Esophagus squamous epithelium (tissue), 5 donors: ENCODE results near the gene IL1RL2. TPM values are rescaled to one million over a fixed set of nuclear protein-coding genes. Genes with fewer than 3 reads are reported as not detected.
A peak's percentile ranks its signal among the peaks of the same experiment; 100 is the strongest.

Source experiments
- DNase-seq: peaks from one replicate; lab custom pipeline; 2025; lab: John Stamatoyannopoulos, UW
- H3K27ac ChIP-seq, 4 donors: fragments of 200-600 bp; sonication (generic); one replicate each; pipeline ENCODE4 v1.5.1; 2016 to 2019; ENCODE audit warnings: mild to moderate bottlenecking in 1 of 4
- H3K27me3 ChIP-seq, 4 donors: fragments of 200-600 bp; sonication (generic); 1 replicate in 3 of 4; 2 replicates in 1 of 4; pipeline versions ENCODE4 v1.5.1 to v1.6.0; 2017 to 2021; ENCODE audit warnings: antibody characterized with exemption in 1 of 4
- H3K36me3 ChIP-seq, 3 donors: fragments of 200-600 bp; sonication (generic); one replicate each; pipeline ENCODE4 v1.5.1; 2016 to 2019
- H3K4me1 ChIP-seq, 3 donors: fragments of 200-600 bp; sonication (generic); one replicate each; pipeline ENCODE4 v1.5.1; 2017 to 2019
- H3K4me3 ChIP-seq, 4 donors: fragments of 200-600 bp; sonication (generic); 1 replicate in 3 of 4; 2 replicates in 1 of 4; pipeline ENCODE4 v1.5.1; 2016 to 2019; ENCODE audit warnings: mild to moderate bottlenecking in 2 of 4, moderate library complexity in 1 of 4
- H3K9me3 ChIP-seq, 3 donors: fragments of 200-600 bp; sonication (generic); one replicate each; pipeline ENCODE4 v1.5.1; 2016 to 2019
- POLR2A ChIP-seq, 4 donors: fragments of 450-650 bp; IDR thresholded peaks; one replicate each; pipeline ENCODE4 v1.6.1; 2017; ENCODE audit warnings: antibody characterized with exemption in 4 of 4, mild to moderate bottlenecking in 4 of 4, moderate library complexity in 3 of 4
- WGBS, 2 donors: methylation state at CpG; one replicate each; pipeline ENCODE4 v1.1.5; 2018; 5-methylcytosine and 5-hydroxymethylcytosine counted together
- intact Hi-C: fragments of 100-400 bp; cut with DNase I; formaldehyde crosslinking; loops from one replicate; pipeline ENCODE4 v1.15.0; 2022
- total RNA-seq, 4 donors: library from RNA; depleted of rRNA; stranded (reverse); fragments of >200 nt; gene quantifications; one replicate each; pipeline ENCODE4 v1.1.0, GENCODE V29; 2016
- TF ChIP-seq, protein P1 (sequence below), 6 experiments: fragments of 450-650 bp in 4 of 6; fragments of 200-600 bp in 2 of 6; sonication (generic) in 2 of 6; IDR thresholded peaks; one replicate each; pipeline ENCODE4 v1.5.1; 2016 to 2019; ENCODE audit warnings: antibody characterized with exemption in 6 of 6, mild to moderate bottlenecking in 4 of 6, moderate library complexity in 4 of 6
- donor health status: DM: yes; HTN: yes; CAD: no.

Gene IL1RL2
- total RNA-seq, 4 donors from 2014 or later, result 2.5 to 6.7 (median 4.6) TPM

DNA sequence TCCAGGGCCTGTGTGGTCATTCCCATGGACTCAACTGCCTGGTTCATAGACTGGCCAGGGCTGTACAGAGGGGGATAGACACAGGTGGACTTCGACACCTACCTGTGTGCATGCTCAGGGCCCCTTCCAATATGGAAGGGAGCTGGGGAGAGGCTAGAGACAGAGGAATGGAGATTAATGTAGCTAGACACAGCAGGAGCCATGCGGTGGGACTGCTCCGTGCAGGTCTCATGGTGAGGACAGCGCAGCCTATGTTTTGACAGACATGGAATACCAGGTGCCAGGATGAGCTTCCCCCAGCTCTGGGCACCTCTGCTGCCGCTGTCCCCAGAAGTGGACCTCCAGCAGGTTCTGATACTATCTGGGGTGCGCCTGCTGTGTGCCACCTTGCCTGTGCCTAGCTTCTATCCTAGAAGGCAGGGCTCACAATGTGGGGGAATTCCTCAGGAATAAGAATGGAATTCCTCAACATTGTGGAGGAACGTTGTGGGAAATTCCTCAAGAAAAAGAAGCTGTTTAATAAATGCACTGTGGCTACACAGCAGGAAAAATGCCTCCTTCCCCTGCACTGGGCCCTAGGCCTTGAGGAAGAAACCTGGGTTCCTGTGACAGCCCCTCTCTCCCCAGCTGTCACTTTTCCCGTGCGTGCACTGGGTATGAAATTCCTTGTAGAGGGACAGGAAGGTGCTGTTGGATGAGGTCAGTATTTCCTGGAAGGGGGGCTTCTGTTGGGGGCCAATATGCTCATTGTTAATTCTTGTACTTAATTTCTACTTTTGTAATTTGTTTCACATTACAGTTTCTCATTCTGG, 37.0 kb upstream of the IL1RL2 start:
- peaks cover 0 to 59% (median 4%) of the 10 kb centered on the region in 3 donors for H3K36me3 ChIP-seq
- TF ChIP-seq POLR2A (IDR thresholded peaks at IDR 0.05), result no peak
- TF ChIP-seq, protein P1, sequence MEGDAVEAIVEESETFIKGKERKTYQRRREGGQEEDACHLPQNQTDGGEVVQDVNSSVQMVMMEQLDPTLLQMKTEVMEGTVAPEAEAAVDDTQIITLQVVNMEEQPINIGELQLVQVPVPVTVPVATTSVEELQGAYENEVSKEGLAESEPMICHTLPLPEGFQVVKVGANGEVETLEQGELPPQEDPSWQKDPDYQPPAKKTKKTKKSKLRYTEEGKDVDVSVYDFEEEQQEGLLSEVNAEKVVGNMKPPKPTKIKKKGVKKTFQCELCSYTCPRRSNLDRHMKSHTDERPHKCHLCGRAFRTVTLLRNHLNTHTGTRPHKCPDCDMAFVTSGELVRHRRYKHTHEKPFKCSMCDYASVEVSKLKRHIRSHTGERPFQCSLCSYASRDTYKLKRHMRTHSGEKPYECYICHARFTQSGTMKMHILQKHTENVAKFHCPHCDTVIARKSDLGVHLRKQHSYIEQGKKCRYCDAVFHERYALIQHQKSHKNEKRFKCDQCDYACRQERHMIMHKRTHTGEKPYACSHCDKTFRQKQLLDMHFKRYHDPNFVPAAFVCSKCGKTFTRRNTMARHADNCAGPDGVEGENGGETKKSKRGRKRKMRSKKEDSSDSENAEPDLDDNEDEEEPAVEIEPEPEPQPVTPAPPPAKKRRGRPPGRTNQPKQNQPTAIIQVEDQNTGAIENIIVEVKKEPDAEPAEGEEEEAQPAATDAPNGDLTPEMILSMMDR (IDR thresholded peaks at IDR 0.05), result no peak
- no peak overlapping the region for H3K4me3 ChIP-seq
- peak overlapping the region in 2 of 4 donors; percentile 9 to 52 for H3K27ac ChIP-seq
- H3K27me3 ChIP-seq, result no peaks in the 10 kb centered on the region
- peaks cover 0 to 31% (median 10%) of the 10 kb centered on the region in 3 donors for H3K9me3 ChIP-seq
- DNase-seq, result no peak
- peaks cover 0 to 42% (median 8%) of the 10 kb centered on the region in 3 donors for H3K4me1 ChIP-seq
- WGBS, 2 donors, result 54 to 74% methylated on average over 3 to 7 of the region's 9 CpGs
- intact Hi-C loops, result no loop called here

DNA sequence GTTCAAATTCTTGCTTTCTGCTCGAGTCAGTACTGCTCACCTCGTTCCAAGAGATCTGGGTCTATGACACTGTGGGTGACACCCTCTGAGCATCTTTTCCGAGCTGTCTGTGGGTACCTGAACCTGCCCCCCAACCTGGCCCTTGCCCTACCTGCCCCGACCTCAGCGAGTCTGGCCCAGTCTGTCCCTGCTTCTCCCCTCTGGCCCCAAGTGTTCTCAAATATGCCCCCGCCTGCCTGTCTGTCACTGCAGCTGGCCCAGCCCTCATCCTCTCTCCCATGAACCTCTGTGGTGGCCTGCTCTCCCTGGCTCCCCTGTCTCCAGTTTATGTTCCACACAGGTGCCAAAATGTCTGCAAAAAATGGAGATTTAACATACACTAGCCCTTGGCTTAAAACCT, 32.5 kb upstream of the IL1RL2 start:
- H3K9me3 ChIP-seq, result no peaks in the 10 kb centered on the region
- 91% methylated on average over 6 of the region's 6 CpGs for WGBS, 2 donors
- no peak for DNase-seq
- H3K27me3 ChIP-seq, result no peaks in the 10 kb centered on the region
- peaks cover 0 to 49% (median 4%) of the 10 kb centered on the region in 3 donors for H3K36me3 ChIP-seq
- H3K27ac ChIP-seq, result peak overlapping the region in 3 of 4 donors; percentile 83 to 90 (median 88)
- H3K4me3 ChIP-seq, result no peak overlapping the region
- no peak for TF ChIP-seq POLR2A (IDR thresholded peaks at IDR 0.05)
- TF ChIP-seq, protein P1 (IDR thresholded peaks at IDR 0.05), result no peak
- intact Hi-C loops, result no loop called here
- peaks cover 12 to 57% (median 30%) of the 10 kb centered on the region in 3 donors for H3K4me1 ChIP-seq

GRCh38 chr2:102154946-102155702, 31.7 kb upstream of the IL1RL2 start:
- TF ChIP-seq POLR2A (IDR thresholded peaks at IDR 0.05), result no peak
- H3K4me1 ChIP-seq, result peaks cover 12 to 52% (median 30%) of the 10 kb centered on the region in 3 donors
- peak overlapping the region; percentile 65 to 90 (median 86) for H3K27ac ChIP-seq
- no peak overlapping the region for H3K4me3 ChIP-seq
- no peaks in the 10 kb centered on the region for H3K9me3 ChIP-seq
- H3K27me3 ChIP-seq, result no peaks in the 10 kb centered on the region
- DNase-seq, result no peak
- 56 to 70% methylated on average over 4 to 6 of the region's 7 CpGs for WGBS, 2 donors
- H3K36me3 ChIP-seq, result peaks cover 0 to 50% (median 4%) of the 10 kb centered on the region in 3 donors
- intact Hi-C loops, result no loop called here

DNA sequence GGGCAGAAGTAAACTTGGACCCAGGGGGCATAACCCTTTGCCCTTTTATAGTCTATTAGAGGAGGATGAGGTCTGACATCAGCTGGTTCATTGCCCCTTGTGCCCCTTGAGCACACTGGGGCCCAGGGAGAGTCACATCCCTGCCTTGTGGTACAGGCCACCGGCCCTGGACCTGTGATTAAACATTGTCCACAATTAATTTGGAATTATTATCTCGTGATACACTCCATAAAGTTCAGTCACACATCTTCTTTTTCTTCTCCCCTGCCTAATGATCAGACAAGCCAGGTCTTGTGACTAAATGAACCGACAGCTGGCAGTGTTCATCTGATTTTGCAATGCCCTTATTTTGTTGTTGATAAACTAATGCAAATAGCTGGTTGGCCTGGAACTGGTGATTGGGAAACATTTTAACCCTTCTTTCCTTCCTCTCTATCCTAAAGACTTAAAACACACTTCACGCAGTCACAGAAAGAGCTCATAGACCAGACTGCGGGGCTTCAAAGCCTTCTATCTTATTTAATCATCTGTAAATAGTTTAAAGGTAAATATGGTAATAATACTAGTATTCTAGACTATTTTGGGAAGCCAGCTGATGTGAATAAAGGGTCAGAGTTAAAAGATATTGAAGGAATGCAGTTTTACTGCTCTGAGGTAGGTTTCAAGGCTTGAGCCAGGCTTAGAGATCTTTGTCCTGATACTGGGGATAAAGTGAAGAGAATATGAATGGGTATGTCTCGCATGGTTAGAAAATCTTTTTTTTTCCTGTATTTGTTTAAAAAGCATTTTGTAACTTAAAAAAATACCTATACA, 30.9 kb upstream of the IL1RL2 start:
- peaks cover 0 to 55% (median 4%) of the 10 kb centered on the region in 3 donors for H3K36me3 ChIP-seq
- H3K9me3 ChIP-seq, result no peaks in the 10 kb centered on the region
- TF ChIP-seq, protein P1 (IDR thresholded peaks at IDR 0.05), result no peak
- no peak for TF ChIP-seq POLR2A (IDR thresholded peaks at IDR 0.05)
- peak overlapping the region; percentile 65 to 90 (median 86) for H3K27ac ChIP-seq
- intact Hi-C loops, result no loop called here
- H3K4me3 ChIP-seq, result peak overlapping the region in 1 of 4 donors; percentile 5
- no peak for DNase-seq
- peaks cover 12 to 54% (median 30%) of the 10 kb centered on the region in 3 donors for H3K4me1 ChIP-seq
- 37 to 45% methylated on average over 6 of the region's 6 CpGs for WGBS, 2 donors
- H3K27me3 ChIP-seq, result no peaks in the 10 kb centered on the region
